HG03354 (cell line): ENCODE measurements around the gene NOX5.
A peak's percentile ranks its signal among the peaks of the same experiment; 100 is the strongest.

ENCODE experiments used
- ATAC-seq: cut with Tn5 transposase; IDR thresholded peaks from one replicate; pipeline ENCODE4 v1.9.1; 2021; ENCODE audit warnings: mild to moderate bottlenecking; ENCODE audit not compliant: unreplicated experiment, poor library complexity, severe bottlenecking

Gene NOX5

DNA sequence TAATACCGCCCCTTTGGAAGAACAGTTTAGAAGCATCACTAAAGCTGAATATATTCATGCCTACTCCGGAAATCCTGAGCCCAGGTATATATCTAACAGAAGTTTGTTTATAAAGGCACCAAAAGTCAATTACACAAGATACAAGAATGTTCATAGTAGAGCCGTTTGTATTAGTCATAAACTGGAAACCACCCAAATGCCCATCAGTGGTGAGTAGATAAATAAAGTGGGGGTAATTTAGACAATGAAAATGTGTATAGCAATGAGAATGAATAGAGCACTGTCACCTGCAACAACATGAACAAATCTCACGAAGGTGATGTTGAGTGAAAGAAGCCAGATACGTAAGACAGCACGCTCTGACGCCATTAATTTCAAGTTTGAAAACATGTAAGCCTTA, 77.7 kb downstream of the NOX5 start:
- no peak for ATAC-seq

DNA sequence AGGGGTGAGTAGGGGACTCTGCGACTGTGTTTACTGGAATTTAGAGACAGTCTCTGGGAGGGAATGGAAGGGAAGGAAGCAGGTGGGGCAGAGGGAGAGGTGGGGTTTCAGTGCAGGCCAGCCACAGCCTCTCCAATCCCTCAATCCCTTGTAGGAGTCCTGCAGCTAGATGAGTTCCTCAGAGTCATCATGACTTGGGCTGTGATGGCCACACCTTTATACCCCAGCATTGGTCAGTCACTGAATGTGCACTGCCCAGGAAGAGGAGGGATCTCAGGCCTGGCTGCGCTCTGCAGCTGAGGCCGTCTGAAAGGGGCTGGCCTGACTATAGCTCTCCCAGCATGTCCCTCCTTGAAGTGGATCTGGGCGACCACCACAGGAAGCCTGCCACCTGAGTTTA, 78.6 kb downstream of the NOX5 start:
- no peak for ATAC-seq

DNA sequence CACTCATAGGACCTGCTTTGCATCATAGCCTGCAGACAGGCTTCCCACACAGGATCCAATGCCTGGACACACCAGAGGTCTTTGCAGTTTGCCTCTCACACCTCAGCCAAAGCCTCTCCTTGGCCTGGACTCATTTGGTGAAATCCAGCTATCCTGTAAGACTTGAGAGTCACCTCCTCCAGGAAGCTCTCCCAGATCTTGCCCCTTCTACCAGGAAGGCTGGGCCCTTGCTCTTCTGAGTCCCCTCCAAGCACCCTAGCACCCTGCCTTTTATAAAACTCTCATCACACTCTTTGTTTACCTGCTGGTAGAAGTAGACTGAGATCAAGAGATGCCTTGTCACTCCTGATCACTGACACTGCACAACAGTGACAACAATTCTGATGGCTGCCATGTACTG, 79.1 kb downstream of the NOX5 start:
- no peak for ATAC-seq

DNA sequence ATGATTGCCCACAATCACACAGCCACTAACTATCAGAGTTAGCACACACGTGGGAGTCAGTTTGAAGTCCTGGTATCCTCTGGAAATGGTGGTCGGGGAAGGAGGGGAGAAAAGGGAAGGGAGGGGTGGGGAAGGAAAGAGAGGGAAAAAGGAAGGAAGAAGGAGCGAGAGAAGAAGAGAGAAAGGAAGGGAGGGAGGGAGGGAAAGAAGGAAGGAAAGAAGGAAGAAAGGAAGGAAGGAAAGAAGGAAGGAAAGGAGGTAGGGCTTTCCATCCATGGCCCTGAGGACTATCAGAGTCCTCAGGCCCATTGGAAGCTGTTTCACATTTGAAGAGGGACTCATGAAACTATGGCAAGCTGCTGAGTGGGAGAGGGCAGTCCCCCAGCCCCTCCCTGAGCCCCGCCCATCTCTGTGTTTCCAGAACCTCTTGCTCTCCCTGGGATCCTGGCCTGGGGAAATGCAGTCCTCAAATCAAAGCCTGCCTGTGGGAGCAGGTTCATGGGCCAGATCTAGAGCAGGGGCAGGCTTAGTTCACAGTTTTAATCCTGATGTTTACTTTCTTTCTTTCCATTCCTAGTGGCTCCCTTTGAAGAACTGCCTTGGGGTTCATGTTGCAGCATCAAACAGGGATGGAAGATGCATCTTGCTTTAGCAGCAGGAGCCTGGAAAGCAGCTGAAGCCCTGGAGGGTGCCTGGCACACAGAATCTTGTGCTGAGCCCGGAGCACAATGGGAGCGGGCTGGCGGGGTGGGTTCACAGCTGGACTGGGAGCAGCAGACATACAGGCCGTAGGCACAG, 79.8 kb downstream of the NOX5 start:
- no peak for ATAC-seq

DNA sequence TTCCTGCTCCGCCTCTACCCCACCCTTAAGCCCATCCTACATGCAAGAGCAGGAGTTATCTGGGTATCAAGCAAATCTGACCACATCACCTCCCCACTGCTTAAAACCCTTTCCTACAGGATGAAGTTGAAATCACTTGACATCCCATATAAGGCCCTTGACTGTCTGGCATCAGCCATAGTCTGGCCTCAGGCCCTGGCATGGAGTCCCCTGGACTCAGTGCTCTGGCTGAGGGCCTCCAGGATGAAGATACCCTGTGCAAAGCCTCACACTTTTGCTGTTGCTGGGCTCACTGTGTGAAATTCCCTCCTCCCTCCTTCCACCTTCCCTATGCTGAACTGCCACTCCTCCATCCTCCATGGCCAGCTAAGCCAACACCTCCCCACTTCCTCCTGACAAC, 80.8 kb downstream of the NOX5 start:
- ATAC-seq, result no peak

DNA sequence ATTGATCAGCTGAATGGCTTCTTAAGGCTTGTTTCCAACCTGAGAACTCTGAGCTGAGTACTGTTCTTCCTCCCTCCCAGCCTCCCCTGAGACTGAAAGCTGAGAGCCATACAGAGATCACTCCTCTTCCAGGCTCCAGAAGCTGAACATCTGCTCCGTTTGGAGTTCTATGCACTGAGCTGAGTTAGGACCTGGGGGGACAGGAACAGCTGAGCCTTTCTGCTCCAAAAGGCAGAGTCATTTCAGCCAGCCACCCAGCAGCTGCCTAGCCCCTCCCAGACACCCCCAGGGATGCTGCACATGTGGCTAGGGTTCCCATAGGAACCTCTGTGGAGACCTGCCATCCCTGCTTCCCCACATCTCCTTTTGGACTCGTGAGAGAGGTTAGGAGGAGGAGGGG, 81.7 kb downstream of the NOX5 start:
- no peak for ATAC-seq

DNA sequence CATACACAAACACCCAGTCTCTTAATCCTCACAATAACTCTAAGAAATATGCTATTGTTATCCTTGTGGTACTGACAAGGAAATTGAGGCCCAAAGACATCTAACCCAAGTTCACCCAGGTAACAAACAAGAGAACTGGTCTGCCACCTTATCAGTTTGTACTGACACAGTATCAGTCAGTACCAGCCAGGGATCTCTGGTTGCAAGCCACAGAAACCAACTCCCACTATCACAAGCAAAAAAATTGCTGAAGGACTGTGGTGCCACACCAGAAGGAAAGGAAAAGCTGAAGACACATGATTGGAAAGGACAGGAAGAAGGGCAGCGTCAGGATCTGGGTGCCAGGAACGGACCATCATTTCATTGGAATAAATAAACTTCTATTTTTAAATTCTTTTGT, 82.1 kb downstream of the NOX5 start:
- no peak for ATAC-seq

DNA sequence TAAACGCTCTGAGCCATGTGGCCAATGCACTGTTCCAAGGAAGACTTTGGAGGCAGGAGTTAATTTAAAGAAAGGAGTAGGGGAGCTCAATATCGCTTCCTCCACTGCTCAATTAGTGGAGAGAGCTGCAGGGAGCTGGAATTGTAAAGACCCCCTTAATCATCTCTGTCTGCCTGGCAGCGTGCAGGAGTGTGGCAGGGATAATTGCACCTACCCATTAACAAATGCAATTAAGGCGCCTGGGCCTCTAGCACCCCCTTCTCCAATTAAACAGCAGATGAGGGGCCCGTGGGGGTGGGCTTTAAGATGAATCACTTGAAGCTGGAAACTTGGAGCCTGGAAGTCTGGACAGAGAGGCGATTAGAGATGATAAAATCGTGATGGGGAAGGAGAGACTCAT, 84.3 kb downstream of the NOX5 start:
- no peak for ATAC-seq

DNA sequence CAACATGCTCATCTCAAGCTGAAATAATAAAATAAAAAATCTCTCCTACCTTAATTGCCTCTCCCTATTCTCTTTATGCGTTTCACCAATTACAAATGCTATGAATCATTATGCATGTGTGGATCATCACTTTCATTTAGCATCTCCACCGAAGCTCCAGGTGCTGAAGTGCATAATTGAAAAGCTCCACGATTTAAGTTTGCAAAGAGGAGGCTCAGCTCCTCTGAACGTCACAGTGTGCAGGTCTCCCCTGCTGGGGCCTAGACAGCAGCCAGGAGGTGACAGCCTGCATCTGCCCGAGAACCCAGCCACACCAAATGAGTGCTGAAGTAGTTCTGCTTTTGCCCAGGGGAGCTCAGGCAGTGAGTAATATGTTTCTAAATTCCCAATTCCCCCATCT, 85.4 kb downstream of the NOX5 start:
- ATAC-seq, result no peak

DNA sequence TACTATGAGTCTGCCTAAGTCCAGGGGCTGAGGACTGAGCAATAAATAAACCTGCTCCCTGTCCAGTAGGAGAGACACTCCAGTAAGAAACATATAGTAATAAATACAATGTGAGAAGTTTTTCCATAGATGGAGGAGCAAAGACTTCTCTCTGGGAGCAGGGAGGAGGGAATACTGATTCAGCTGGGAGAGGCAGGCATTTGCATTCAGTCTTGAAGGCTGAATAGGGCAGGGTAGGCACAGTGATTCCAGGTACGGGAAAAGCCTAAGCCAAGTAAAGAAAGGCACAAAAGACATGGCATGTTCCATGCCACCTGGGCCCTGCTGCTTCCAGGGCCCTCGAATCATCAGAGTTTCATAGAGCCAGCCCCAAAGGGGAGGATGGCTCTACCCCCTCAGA, 86.3 kb downstream of the NOX5 start:
- no peak for ATAC-seq

DNA sequence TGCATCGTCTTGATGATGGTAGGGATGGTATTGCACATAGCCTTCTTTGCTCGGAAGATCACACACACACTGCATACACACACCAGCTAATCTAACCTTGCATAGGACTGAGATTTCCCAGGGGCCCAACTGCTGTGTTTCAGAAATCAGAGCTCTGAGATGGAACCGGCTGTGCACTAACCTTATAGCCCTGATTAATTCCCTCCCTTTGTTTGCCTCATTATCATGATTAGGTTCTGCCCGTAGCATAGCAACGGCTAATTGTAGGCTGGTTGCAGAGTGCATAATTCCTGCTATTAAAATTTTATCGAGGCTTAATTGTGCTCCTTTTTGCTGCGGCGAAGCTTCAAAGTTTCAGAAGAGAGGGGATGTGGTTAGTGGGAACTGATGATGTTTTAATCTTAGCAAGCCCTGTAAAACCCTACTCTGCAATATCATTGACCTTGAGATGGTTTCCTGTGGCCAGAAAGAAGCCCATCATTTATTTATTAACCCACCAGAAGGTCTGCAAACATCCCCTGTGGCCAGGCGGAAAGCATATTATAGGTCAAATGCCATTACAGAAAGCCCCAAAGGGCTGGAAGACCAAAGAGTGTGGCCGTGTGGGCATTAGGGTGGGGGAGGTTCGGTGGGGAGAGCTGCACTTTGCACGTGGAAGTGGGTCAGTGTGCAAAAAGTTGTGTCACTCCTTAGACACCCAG, 89.7 kb downstream of the NOX5 start:
- ATAC-seq, result peak; percentile 81

DNA sequence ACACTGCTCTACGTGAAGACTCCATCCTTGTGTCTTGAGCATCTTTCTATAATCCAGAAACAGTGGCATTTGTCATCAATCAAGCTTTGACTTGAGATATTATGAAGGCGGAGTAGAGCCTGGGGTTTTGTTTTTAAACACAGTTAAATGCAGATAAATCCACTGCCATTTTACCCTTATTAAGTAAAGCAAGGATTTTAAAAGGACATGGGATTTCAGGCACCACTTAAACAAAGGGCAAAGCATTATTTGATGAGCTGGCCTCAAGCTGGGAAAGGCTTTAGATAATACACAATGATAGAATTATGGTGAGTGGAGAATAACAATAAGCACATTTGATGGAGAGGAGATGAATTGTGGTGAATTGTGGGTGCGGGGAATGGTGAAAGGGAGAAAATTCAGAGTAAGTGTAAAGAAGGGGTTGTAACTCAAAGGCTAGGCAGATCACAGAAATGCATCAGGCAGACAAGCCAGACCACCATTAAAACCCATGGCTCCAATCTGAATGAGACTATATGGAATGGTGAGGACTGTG, 91.0 kb downstream of the NOX5 start:
- no peak for ATAC-seq

DNA sequence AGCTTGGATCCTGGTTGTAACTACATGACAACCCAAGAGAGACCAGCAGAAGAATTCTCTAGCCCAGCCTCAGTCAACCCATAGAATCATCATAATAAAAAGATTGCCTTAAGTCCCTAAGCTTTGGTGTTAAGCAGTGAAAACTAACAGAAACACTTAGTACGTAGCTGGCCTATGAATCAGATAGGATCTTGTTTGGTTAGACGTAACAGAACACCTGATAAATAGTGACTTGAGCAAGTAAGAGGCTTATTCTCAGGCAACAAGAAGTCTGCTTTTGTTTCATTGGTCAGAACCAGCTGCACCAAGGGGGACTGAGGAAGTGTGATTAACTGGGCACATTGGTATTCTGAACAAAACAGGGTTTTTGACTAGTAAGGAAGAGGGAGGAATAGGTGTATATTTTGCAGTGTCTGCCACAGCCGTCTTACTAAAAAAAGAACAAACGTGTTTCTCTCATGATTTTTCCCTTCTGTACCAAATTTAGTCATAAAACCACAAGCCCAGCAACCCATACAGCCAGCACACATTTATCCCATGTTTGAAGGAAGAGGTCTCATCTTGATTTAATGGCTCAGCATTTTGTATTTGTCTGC, 92.6 kb downstream of the NOX5 start:
- no peak for ATAC-seq
